Measurements from ENCODE around the gene CFAP221. TPM values are rescaled to one million over a fixed set of nuclear protein-coding genes. Genes with fewer than 3 reads are reported as not detected.

The CFAP221 gene
- total and polyA plus RNA-seq, 10 of the 15 experiments (the other 5 are each of a cell fraction or from before 2014, with no cell fraction given), result not detected

DNA sequence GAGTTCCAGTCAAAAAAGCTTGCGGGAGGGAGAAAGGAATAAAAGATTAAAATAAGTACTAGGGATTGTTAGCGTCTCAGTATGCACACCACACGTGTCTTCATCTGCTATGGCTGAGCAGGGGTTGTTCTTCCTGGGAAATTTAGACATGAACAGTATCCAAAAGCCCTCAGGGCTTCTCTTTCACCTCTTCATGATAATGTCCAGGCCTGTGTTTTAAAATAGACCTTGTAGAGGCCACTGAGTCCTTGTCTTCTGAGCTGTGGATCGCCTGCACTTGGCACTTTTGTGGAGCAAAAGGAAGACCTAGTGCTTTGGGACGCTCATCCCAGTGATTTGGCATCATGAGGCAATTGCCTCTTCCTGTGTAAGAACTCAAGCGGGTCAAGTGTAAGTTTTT lies 52.4 kb downstream of the CFAP221 start (continued):
- TF ChIP-seq CTCF (IDR thresholded peaks at IDR 0.05 in 2 of 3, conservative IDR thresholded peaks at IDR 0.05 in 1 of 3; ENCODE audit: control insufficient read depth in 2 of 3, extremely low read depth in 1 of 3, insufficient read depth in 1 of 3, low read depth in 3 of 3, low read length in 3 of 3) (no peak), ATF3 (IDR thresholded peaks at IDR 0.05; ENCODE audit: borderline replicate concordance, extremely low read depth, low read depth, low read length) (no peak), TAF1 (IDR thresholded peaks at IDR 0.05; ENCODE audit: borderline replicate concordance, low read depth, low read length) (no peak), STAT3 (IDR thresholded peaks at IDR 0.05; ENCODE audit: low read depth, low read length) (no peak), PAX5 (IDR thresholded peaks at IDR 0.05; ENCODE audit: borderline replicate concordance, low read depth, low read length) (no peak)
- TF ChIP-seq, protein P1, sequence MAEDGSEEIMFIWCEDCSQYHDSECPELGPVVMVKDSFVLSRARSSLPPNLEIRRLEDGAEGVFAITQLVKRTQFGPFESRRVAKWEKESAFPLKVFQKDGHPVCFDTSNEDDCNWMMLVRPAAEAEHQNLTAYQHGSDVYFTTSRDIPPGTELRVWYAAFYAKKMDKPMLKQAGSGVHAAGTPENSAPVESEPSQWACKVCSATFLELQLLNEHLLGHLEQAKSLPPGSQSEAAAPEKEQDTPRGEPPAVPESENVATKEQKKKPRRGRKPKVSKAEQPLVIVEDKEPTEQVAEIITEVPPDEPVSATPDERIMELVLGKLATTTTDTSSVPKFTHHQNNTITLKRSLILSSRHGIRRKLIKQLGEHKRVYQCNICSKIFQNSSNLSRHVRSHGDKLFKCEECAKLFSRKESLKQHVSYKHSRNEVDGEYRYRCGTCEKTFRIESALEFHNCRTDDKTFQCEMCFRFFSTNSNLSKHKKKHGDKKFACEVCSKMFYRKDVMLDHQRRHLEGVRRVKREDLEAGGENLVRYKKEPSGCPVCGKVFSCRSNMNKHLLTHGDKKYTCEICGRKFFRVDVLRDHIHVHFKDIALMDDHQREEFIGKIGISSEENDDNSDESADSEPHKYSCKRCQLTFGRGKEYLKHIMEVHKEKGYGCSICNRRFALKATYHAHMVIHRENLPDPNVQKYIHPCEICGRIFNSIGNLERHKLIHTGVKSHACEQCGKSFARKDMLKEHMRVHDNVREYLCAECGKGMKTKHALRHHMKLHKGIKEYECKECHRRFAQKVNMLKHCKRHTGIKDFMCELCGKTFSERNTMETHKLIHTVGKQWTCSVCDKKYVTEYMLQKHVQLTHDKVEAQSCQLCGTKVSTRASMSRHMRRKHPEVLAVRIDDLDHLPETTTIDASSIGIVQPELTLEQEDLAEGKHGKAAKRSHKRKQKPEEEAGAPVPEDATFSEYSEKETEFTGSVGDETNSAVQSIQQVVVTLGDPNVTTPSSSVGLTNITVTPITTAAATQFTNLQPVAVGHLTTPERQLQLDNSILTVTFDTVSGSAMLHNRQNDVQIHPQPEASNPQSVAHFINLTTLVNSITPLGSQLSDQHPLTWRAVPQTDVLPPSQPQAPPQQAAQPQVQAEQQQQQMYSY (CRISPR knock-in tag; IDR thresholded peaks at IDR 0.05), result no peak
